ENCODE measurements around the gene PAQR7. TPM values are rescaled to one million over a fixed set of nuclear protein-coding genes. Genes with fewer than 3 reads are reported as not detected.

The PAQR7 gene
- total RNA-seq, 1 donor from 2014 or later, result 12.6 TPM

GRCh38 chr1:25867210-25867991 is 8.1 kb downstream of the PAQR7 start:
- no peak overlapping the region for H3K4me3 ChIP-seq (ENCODE audit: low read depth, low read length)
- no peak for TF ChIP-seq CTCF (IDR thresholded peaks at IDR 0.05; ENCODE audit: insufficient read depth, low read length, severe bottlenecking)
- H3K36me3 ChIP-seq (ENCODE audit: control insufficient read depth, insufficient read depth, low read length), result peaks cover 11% of the 10 kb centered on the region
- no peaks in the 10 kb centered on the region for H3K27me3 ChIP-seq (ENCODE audit: control insufficient read depth, insufficient read depth, low read length)
- FAIRE-seq (no peak), DNase-seq (ENCODE audit: low read depth) (no peak)

- no peak for DNase-seq (ENCODE audit: low read depth)
- Histone ChIP-seq H3K4me3 (ENCODE audit: low read depth, low read length) (no peak overlapping the region), H3K36me3 (ENCODE audit: control insufficient read depth, insufficient read depth, low read length) (peaks cover 11% of the 10 kb centered on the region), H3K27me3 (ENCODE audit: control insufficient read depth, insufficient read depth, low read length) (no peaks in the 10 kb centered on the region)
- FAIRE-seq, result no peak
- TF ChIP-seq CTCF (IDR thresholded peaks at IDR 0.05; ENCODE audit: insufficient read depth, low read length, severe bottlenecking), result no peak
These were observed 9.2 kb downstream of the PAQR7 start for GRCh38 chr1:25866288-25866687.

- no peak for DNase-seq (ENCODE audit: low read depth)
- FAIRE-seq, result peak; percentile 18
- no peak for TF ChIP-seq CTCF (IDR thresholded peaks at IDR 0.05; ENCODE audit: insufficient read depth, low read length, severe bottlenecking)
- Histone ChIP-seq H3K27me3 (ENCODE audit: control insufficient read depth, insufficient read depth, low read length) (no peaks in the 10 kb centered on the region), H3K4me3 (ENCODE audit: low read depth, low read length) (no peak overlapping the region), H3K36me3 (ENCODE audit: control insufficient read depth, insufficient read depth, low read length) (peaks cover 7% of the 10 kb centered on the region)
These were observed 11.1 kb downstream of the PAQR7 start for GRCh38 chr1:25864434-25864833.

GRCh38 chr1:25863486-25864262 is 11.8 kb downstream of the PAQR7 start:
- DNase-seq (ENCODE audit: low read depth), result no peak
- no peak for TF ChIP-seq CTCF (IDR thresholded peaks at IDR 0.05; ENCODE audit: insufficient read depth, low read length, severe bottlenecking)
- peaks cover 7% of the 10 kb centered on the region for H3K36me3 ChIP-seq (ENCODE audit: control insufficient read depth, insufficient read depth, low read length)
- no peak overlapping the region for H3K4me3 ChIP-seq (ENCODE audit: low read depth, low read length)
- FAIRE-seq, result no peak
- H3K27me3 ChIP-seq (ENCODE audit: control insufficient read depth, insufficient read depth, low read length), result no peaks in the 10 kb centered on the region

- Histone ChIP-seq H3K27me3 (ENCODE audit: control insufficient read depth, insufficient read depth, low read length) (no peaks in the 10 kb centered on the region), H3K36me3 (ENCODE audit: control insufficient read depth, insufficient read depth, low read length) (peaks cover 5% of the 10 kb centered on the region), H3K4me3 (ENCODE audit: low read depth, low read length) (no peak overlapping the region)
- TF ChIP-seq CTCF (IDR thresholded peaks at IDR 0.05; ENCODE audit: insufficient read depth, low read length, severe bottlenecking), result no peak
- FAIRE-seq (no peak), DNase-seq (ENCODE audit: low read depth) (no peak)
These were observed 12.6 kb downstream of the PAQR7 start for GRCh38 chr1:25862785-25863485.
